Testis (tissue), 2 donors: Measurements from ENCODE around the gene KCNH6.

ENCODE experiments used
- CTCF ChIP-seq, 3 experiments: fragments of 450-650 bp in 2 of 3; fragments of 200-600 bp in 1 of 3; sonication (generic) in 1 of 3; IDR thresholded peaks; one replicate each; pipeline ENCODE4 v1.5.1; 2016 to 2019; ENCODE audit warnings: antibody characterized with exemption in 3 of 3, mild to moderate bottlenecking in 2 of 3, moderate library complexity in 1 of 3
- POLR2A ChIP-seq: fragments of 450-650 bp; IDR thresholded peaks from one replicate; pipeline ENCODE4 v1.6.1; 2017; ENCODE audit warnings: antibody characterized with exemption, mild to moderate bottlenecking, moderate library complexity

GRCh38 chr17:63542218-63542545 lies 19.0 kb downstream of the KCNH6 start:
- TF ChIP-seq CTCF (IDR thresholded peaks at IDR 0.05): no peak
- no peak for TF ChIP-seq POLR2A
